Stimulated activated CD8-positive, alpha-beta memory T cell treated with anti-CD3 and anti-CD28 coated beads, Interleukin-15, amount 100 ng/mL, for 24 hours (primary cell): Measurements from ENCODE around the gene PPFIBP2.

ENCODE experiments used
- DNase-seq: peaks from one replicate; pipeline ENCODE4 v3.0.0-alpha.2; 2020; ENCODE audit warnings: low read depth

PPFIBP2 gene

GRCh38 chr11:7551571-7551970 lies 37.8 kb downstream of the PPFIBP2 start:
- DNase-seq: no peak

GRCh38 chr11:7552666-7553065 lies 38.9 kb downstream of the PPFIBP2 start:
- no peak for DNase-seq

GRCh38 chr11:7555052-7555699 lies 41.4 kb downstream of the PPFIBP2 start:
- no peak for DNase-seq

DNA sequence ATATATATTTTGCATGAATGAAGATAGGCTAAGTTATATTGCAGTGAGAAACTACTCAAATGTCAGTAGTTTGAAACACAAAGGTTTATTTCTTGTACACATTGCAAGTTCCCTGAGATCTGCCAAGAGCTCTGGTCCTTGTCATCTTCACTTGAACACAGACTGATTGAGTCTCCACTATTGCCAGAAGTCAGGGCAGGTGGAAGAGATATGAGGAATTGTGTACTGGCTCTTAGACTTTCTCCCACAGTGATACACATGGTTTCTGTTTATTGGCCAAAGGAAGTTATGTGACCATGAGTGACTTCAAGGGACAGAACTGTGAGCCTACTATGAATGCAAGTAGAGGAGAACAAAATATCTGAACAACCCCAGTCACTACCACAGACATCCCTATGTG lies 44.2 kb downstream of the PPFIBP2 start:
- no peak for DNase-seq

DNA sequence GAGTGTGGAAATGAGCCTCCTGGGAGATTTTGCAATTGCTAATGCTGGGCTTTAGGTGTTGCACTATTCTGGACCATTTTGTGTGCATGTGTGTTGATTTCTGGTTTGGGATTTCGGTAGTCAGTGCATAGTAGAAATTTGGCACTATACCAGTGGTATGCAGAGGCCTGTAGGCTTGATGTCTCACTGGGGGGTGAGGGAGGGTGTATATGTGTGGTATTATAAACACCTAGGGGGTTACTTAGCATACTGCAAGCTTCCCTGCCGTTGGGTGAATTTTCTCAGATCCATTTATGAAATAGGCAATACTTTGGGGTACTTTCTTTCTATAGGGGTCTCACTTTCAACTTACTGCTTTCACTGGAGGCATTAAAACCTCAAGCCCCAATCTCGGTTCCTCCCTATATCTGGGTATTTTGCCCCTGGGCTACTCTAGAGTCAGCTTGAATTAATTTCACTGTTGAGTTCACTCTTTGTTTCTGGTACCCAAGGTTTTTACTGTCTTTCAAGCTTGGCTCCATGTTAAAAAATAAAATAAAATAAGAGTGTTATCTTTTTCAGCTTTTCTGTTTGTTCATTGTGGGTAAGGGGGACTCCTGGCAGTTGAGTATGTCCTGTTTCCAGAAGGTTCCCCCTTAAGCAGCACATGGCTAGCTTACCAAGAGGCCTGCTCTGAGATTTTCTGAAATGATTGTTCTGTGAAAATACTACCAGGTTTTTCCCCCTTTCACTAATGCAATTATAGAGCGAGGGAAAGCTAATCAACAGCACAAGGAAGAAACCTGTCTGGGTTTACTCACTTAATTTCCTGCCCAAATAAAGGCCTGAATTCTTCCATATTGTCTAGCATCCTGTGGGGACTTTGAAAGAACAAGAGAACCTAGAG lies 45.8 kb downstream of the PPFIBP2 start:
- no peak for DNase-seq

GRCh38 chr11:7561562-7561961 lies 47.8 kb downstream of the PPFIBP2 start:
- DNase-seq: no peak

DNA sequence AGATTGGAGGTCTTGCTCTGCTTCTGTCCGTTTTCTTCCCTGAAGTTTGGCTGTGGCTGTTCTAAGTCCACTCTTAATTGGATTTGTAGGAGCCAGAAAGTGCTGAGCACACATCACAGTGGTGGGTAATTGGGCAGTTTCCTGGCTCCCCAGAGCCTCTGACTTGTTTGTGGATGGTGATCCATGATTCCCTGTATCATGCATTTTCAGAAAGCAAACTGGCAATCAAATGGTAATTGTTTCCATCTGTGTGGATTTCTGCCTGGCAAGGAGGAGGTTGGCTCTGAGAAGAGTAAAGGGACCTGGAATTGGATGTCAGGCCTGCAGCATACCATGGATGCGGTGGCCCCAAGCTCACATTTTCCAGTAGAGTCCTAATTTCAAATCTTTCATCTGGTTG lies 49.5 kb downstream of the PPFIBP2 start:
- DNase-seq: no peak

- DNase-seq: no peak
These were observed 51.0 kb downstream of the PPFIBP2 start for GRCh38 chr11:7564803-7565202.

GRCh38 chr11:7567311-7567710 lies 53.5 kb downstream of the PPFIBP2 start:
- no peak for DNase-seq

DNA sequence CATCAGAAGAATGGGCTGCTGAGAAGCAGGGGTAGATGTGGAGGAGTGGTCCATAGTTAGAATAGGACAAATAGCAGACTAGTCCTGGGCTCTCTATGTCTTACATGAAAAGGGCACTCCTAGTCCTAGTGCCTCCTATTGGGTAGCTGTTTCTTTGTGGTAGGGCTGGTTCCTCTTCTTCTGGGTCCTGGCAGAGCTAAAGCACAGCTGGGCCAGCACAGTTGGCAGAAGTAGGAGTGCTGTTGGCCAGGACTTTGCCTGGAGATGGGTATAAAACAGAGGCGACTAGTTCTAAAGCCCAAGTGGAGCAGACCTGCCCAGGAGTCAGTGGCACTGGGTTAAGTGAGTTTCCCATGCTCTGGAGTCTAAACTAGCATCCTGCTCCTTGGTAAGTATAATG lies 55.2 kb downstream of the PPFIBP2 start:
- DNase-seq: no peak

DNA sequence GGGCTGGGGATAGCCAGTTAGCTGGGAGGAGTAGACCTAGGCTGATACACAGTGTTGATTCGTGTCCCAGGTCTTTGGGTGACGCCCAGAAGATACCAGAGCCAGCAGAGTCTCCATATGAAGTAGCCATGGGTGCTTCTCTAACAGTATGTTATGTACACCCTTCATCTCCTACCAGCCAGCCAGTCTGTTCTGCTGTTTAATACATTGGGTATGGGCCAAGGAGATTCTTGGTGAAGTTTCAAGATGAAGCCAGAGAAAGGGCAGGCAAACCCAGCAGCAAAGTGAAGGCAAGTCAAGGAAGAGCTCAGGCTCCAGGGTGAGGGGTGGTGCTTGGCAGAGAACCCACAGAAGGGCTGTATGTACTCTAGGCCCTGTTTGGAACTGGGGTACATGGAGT lies 56.4 kb downstream of the PPFIBP2 start:
- DNase-seq: no peak

GRCh38 chr11:7570938-7571521 lies 57.2 kb downstream of the PPFIBP2 start:
- no peak for DNase-seq

DNA sequence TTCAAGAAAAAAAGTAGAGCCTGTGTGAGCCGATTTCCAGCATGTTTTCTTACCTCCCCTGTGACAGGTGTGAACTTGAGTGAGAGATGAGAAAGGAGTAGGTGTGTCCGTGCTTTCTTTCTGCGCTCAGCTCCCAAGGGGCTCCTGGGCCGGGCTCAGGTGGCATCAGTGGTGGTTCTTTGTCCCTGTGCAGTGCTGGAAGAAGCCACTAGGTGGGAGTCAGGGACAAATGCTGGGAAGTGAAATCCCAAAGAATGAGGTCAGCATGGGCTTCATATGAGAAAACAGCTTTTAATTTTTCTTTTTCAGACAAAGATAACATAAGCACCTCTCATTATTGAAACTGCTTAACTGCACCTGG lies 57.8 kb downstream of the PPFIBP2 start:
- no peak for DNase-seq

DNA sequence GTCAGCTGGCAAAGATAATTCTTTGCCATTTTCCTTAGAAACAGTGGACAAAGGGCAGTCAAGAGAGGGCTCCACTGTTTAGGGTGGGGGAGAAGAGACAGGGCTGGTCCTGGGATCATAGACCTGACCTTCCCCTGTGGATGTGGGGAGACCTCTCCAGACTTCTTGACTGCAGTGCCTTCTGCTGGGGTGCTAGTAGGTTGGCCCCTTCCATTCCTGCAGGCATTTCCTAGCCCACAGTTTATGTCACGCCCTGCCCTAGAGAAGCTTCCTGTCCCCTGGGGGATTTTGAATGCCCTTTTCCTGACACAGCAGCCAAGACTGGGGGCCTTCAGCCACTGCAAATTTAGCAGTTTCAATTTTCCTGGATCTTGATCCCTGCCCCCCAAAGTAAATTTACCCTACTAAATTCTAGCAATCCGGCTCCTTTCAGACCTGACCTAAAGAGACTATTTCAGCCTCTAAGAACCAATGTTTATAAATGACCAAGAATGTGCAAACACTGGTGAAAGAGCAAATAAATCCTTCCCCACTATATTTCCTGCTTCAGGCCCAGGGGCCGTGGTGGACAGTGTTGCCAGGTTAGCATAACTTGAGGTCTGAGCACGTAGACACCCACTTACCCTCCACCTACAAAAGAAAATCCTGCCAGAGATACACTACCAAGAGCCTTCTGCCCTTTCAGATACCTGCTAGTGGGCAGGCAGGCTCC lies 58.4 kb downstream of the PPFIBP2 start:
- no peak for DNase-seq

DNA sequence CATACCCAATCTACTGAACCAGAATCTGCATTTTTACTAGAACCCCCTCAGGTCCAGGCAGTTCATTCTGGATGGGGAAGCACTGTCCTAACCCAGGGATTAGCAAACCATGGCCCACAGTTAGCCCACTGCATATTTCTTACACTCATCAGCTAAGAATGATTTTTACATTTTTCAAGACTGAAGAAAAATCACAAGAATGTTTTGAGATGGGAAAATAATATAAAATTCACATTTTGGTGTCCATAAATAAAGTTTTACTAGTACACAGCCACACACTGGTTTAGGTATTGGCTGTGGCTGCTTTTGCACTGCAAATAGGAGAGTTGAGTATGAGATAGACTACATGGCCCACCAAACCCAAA lies 59.4 kb downstream of the PPFIBP2 start:
- DNase-seq: no peak

DNA sequence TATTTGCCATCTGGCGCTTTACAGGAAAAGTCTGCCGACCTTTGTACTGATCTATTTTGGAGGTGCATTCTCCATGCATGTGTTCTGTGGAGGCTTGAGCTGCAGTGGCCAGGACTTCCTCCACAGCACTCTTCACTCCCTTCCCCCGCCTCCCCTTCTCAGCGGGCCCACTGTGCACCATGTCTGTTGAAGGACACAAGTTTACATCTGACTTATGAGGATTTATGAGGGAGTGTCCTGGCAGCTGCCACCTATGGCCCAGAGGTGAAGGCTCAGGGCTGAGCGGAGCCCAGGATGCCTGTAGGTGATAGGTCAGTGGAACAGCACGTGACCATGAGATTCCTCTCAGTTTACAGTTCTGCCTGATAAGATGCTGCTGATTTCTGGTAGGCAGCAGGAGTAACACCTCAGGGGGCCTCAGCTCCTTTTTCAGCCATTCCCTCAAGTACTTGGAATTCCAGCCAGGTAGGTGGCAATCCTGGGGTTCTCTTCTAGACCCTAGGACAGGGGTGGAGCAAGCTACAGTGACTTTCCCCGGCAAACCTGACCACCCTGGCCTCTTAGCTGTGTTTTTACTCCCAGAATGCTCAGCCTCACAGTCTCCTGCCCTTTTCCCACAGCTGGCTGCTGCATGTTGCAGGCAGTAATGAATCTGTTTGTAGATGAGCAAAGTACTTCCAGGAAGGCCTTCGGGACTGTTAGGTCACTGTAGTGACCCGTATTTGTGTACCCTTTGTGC lies 59.9 kb downstream of the PPFIBP2 start:
- no peak for DNase-seq

- DNase-seq: no peak
These were observed 60.8 kb downstream of the PPFIBP2 start for GRCh38 chr11:7574491-7575130.

GRCh38 chr11:7575841-7576725 lies 62.3 kb downstream of the PPFIBP2 start:
- DNase-seq: peak; percentile 6

GRCh38 chr11:7576726-7577290 lies 63.0 kb downstream of the PPFIBP2 start:
- DNase-seq: no peak
